Gastrocnemius medialis (tissue), 4 donors: ENCODE measurements around the gene CHD8. TPM values are rescaled to one million over a fixed set of nuclear protein-coding genes. Genes with fewer than 3 reads are reported as not detected.

ENCODE experiments used
- ATAC-seq, 2 donors: fragments of 150-250 bp; one replicate each; pipeline ENCODE4 v1.9.1; 2016
- DNase-seq, 2 donors: peaks; one replicate each; pipeline ENCODE4 v3.0.0-alpha.2; 2019
- H3K27ac ChIP-seq, 4 donors: fragments of 200-600 bp; sonication (generic); 1 replicate in 1 of 4; 2 replicates in 3 of 4; pipeline ENCODE4 v1.5.1; 2016 to 2018; ENCODE audit warnings: mild to moderate bottlenecking in 2 of 4, moderate library complexity in 1 of 4
- H3K27me3 ChIP-seq, 3 donors: fragments of 200-600 bp; sonication (generic) in 2 of 3; 1 replicate in 1 of 3; 2 replicates in 2 of 3; pipeline versions ENCODE4 v1.5.1 to v1.6.0; 2016 to 2019; ENCODE audit warnings: mild to moderate bottlenecking in 1 of 3, moderate library complexity in 1 of 3
- H3K36me3 ChIP-seq, 2 donors: fragments of 200-600 bp; sonication (generic) in 1 of 2; one replicate each; pipeline ENCODE4 v1.5.1; 2017 to 2018
- H3K4me1 ChIP-seq, 2 donors: fragments of 200-600 bp; sonication (generic) in 1 of 2; one replicate each; pipeline ENCODE4 v1.5.1; 2016 to 2017; ENCODE audit warnings: mild to moderate bottlenecking in 2 of 2
- H3K4me3 ChIP-seq, 4 donors: fragments of 200-600 bp; sonication (generic) in 3 of 4; 1 replicate in 1 of 4; 2 replicates in 3 of 4; pipeline ENCODE4 v1.5.1; 2016 to 2019; ENCODE audit warnings: mild to moderate bottlenecking in 2 of 4
- H3K9me3 ChIP-seq, 3 donors: fragments of 200-600 bp; sonication (generic) in 2 of 3; 1 replicate in 1 of 3; 2 replicates in 2 of 3; pipeline ENCODE4 v1.5.1; 2016 to 2019
- CTCF ChIP-seq, 5 experiments: fragments of 450-650 bp in 3 of 5; fragments of 200-600 bp in 2 of 5; sonication (generic) in 2 of 5; IDR thresholded peaks in 4 of 5; conservative IDR thresholded peaks in 1 of 5; 1 replicate in 4 of 5; 2 replicates in 1 of 5; pipeline ENCODE4 v1.5.1; 2016 to 2019; ENCODE audit warnings: antibody characterized with exemption in 5 of 5, mild to moderate bottlenecking in 3 of 5, moderate library complexity in 3 of 5
- POLR2A ChIP-seq, 2 donors: fragments of 450-650 bp; IDR thresholded peaks; one replicate each; pipeline ENCODE4 v1.6.1; 2017; ENCODE audit warnings: antibody characterized with exemption in 2 of 2, mild to moderate bottlenecking in 2 of 2, moderate library complexity in 2 of 2
- in situ Hi-C, 4 donors: fragments of 200-750 bp; cut with MboI; loops; one replicate each; pipeline versions ENCODE4 v1.15.0 to v1.8.0; 2017; ENCODE audit warnings: low sequenced_read_pairs in 4 of 4
- intact Hi-C: fragments of 100-400 bp; cut with DNase I; formaldehyde crosslinking; loops from one replicate; pipeline ENCODE4 v1.15.1; 2023; ENCODE audit warnings: low total_unique reads
- total RNA-seq, 4 donors: library from RNA; depleted of rRNA; stranded (reverse); fragments of >200 nt; gene quantifications; one replicate each; pipeline versions ENCODE4 v1.1.0 to v1.2.3, GENCODE V29; 2016

CHD8 gene
- total RNA-seq, 4 donors from 2014 or later: 23.8 to 49.5 (median 37.6) TPM

GRCh38 chr14:21356511-21356910, 99.4 kb downstream of the CHD8 start:
- no peak overlapping the region for H3K27ac ChIP-seq
- DNase-seq: no peak
- no peaks in the 10 kb centered on the region for H3K27me3 ChIP-seq
- in situ Hi-C loops: loop anchor here in 1 of 4 donors (10.0 kb wide), 1 partner anchor 48 kb away; no protein-coding TSS in a partner anchor
- H3K9me3 ChIP-seq: no peaks in the 10 kb centered on the region
- no peaks in the 10 kb centered on the region for H3K4me1 ChIP-seq
- no peak for TF ChIP-seq CTCF (IDR thresholded peaks at IDR 0.05 in 4 of 5, conservative IDR thresholded peaks at IDR 0.05 in 1 of 5)
- no peak for TF ChIP-seq POLR2A (IDR thresholded peaks at IDR 0.05)
- intact Hi-C loops: loop anchor here (5.0 kb wide), 1 partner anchor 51 kb away; no protein-coding TSS in a partner anchor
- H3K4me3 ChIP-seq: no peak overlapping the region
- ATAC-seq: no peak
- peaks cover 12 to 93% of the 10 kb centered on the region in 2 donors for H3K36me3 ChIP-seq

- Histone ChIP-seq H3K27me3 (no peaks in the 10 kb centered on the region), H3K36me3 (peaks cover 4 to 67% of the 10 kb centered on the region in 2 donors), H3K27ac (no peak overlapping the region), H3K4me1 (no peaks in the 10 kb centered on the region), H3K4me3 (no peak overlapping the region), H3K9me3 (no peaks in the 10 kb centered on the region)
- in situ Hi-C loops: loop anchor here in 1 of 4 donors (10.0 kb wide), 1 partner anchor 52 kb away; no protein-coding TSS in a partner anchor
- no peak for TF ChIP-seq POLR2A (IDR thresholded peaks at IDR 0.05)
- no peak for TF ChIP-seq CTCF (IDR thresholded peaks at IDR 0.05 in 4 of 5, conservative IDR thresholded peaks at IDR 0.05 in 1 of 5)
- no peak for ATAC-seq
- peak in 1 of 2 donors; percentile 3 for DNase-seq
- intact Hi-C loops: no loop called here
These were observed 103.3 kb downstream of the CHD8 start for GRCh38 chr14:21352587-21352986.

- H3K27ac ChIP-seq: no peak overlapping the region
- no peak overlapping the region for H3K4me3 ChIP-seq
- in situ Hi-C loops: loop anchor here in 1 of 4 donors (10.0 kb wide), 1 partner anchor 54 kb away; no protein-coding TSS in a partner anchor
- H3K36me3 ChIP-seq: peaks cover 4 to 47% of the 10 kb centered on the region in 2 donors
- no peaks in the 10 kb centered on the region for H3K9me3 ChIP-seq
- no peak for DNase-seq
- no peak for TF ChIP-seq CTCF (IDR thresholded peaks at IDR 0.05 in 4 of 5, conservative IDR thresholded peaks at IDR 0.05 in 1 of 5)
- no peak for TF ChIP-seq POLR2A (IDR thresholded peaks at IDR 0.05)
- H3K27me3 ChIP-seq: no peaks in the 10 kb centered on the region
- ATAC-seq: no peak
- no peaks in the 10 kb centered on the region for H3K4me1 ChIP-seq
- intact Hi-C loops: no loop called here
These were observed 105.4 kb downstream of the CHD8 start for GRCh38 chr14:21350539-21350938.

- TF ChIP-seq POLR2A (IDR thresholded peaks at IDR 0.05) (no peak), CTCF (IDR thresholded peaks at IDR 0.05 in 4 of 5, conservative IDR thresholded peaks at IDR 0.05 in 1 of 5) (no peak)
- no peak for ATAC-seq
- no peak for DNase-seq
- Histone ChIP-seq H3K4me1 (no peaks in the 10 kb centered on the region), H3K27me3 (no peaks in the 10 kb centered on the region), H3K9me3 (no peaks in the 10 kb centered on the region), H3K4me3 (no peak overlapping the region), H3K36me3 (peaks cover 0 to 18% of the 10 kb centered on the region in 2 donors), H3K27ac (no peak overlapping the region)
- intact Hi-C loops (loop anchor here (10.0 kb wide), 1 partner anchor 1072 kb away; no protein-coding TSS in a partner anchor), in situ Hi-C loops (no loop called here)
These were observed 108.7 kb downstream of the CHD8 start for GRCh38 chr14:21347201-21347600.
